IMR-90 (cell line): ENCODE data around the gene RUNX1. TPM values are rescaled to one million over a fixed set of nuclear protein-coding genes. Genes with fewer than 3 reads are reported as not detected.

ENCODE experiments used
- ATAC-seq: fragments of 200-7000 bp; cut with Tn5 transposase; 2 replicates; pipeline ENCODE4 v1.9.1; 2020; ENCODE audit warnings: low read depth, mild to moderate bottlenecking, moderate library complexity
- BruUV-seq: library from RNA; stranded (reverse); fragments of 400-500 nt; replicated peaks from 2 replicates; lab custom pipeline; 2021; lab: Mats Ljungman, UMichigan
- CTCF ChIA-PET: fragments of 300-600 bp; formaldehyde crosslinking; extraction: SDS; loops from one replicate; lab custom pipeline; 2021; ENCODE audit warnings: antibody characterized with exemption; lab: Yijun Ruan, JAX
- POLR2A ChIA-PET: fragments of 300-600 bp; sonication (Branson Sonifier 250); formaldehyde crosslinking; loops from one replicate; lab custom pipeline; 2022; ENCODE audit warnings: antibody characterized with exemption; ENCODE audit not compliant: unreplicated experiment; lab: Charles Lee
- DNase-seq: peaks from one replicate; pipeline ENCODE4 v3.0.0; 2013
- H2AFZ ChIP-seq: replicated peaks from 2 replicates; pipeline ENCODE3; 2013; ENCODE audit warnings: low read length, mild to moderate bottlenecking; ENCODE audit not compliant: poor library complexity
- H2AK5ac ChIP-seq: 2 replicates; pipeline ENCODE4 v1.6.1; 2013; ENCODE audit warnings: low read depth, low read length, inconsistent platforms
- H2AK9ac ChIP-seq: replicated peaks from 2 replicates; pipeline ENCODE3; 2013; ENCODE audit warnings: mild to moderate bottlenecking, low read depth, low read length, moderate library complexity; ENCODE audit not compliant: poor library complexity
- H2BK120ac ChIP-seq: 2 replicates; pipeline ENCODE4 v1.6.1; 2013; ENCODE audit warnings: low read depth, low read length, inconsistent platforms
- H2BK15ac ChIP-seq: 3 replicates; pipeline ENCODE4 v1.6.1; 2013; ENCODE audit warnings: low read depth, low read length, inconsistent platforms
- H2BK20ac ChIP-seq: 2 replicates; pipeline ENCODE4 v1.6.1; 2013; ENCODE audit warnings: low read depth, mild to moderate bottlenecking, inconsistent platforms, low read length, moderate library complexity
- H2BK5ac ChIP-seq: 2 replicates; pipeline ENCODE4 v1.6.1; 2013; ENCODE audit warnings: mild to moderate bottlenecking, low read depth, low read length, inconsistent platforms; ENCODE audit not compliant: poor library complexity, severe bottlenecking
- H3K14ac ChIP-seq: replicated peaks from 2 replicates; pipeline ENCODE4 v1.6.1; 2013; ENCODE audit warnings: low read depth, low read length, inconsistent platforms
- H3K18ac ChIP-seq: 2 replicates; pipeline ENCODE4 v1.6.1; 2013; ENCODE audit warnings: low read depth, low read length, control low read depth
- H3K23ac ChIP-seq: 2 replicates; pipeline ENCODE4 v1.6.1; 2013; ENCODE audit warnings: low read depth, low read length, inconsistent platforms
- H3K27ac ChIP-seq: 2 replicates; pipeline ENCODE4 v1.5.1; 2013; ENCODE audit warnings: mild to moderate bottlenecking, control low read depth, low read length; ENCODE audit not compliant: insufficient read depth
- H3K27me3 ChIP-seq: 2 replicates; pipeline ENCODE4 v1.6.1; 2013; ENCODE audit warnings: low read length; ENCODE audit not compliant: control insufficient read depth, insufficient read depth
- H3K36me3 ChIP-seq: 2 replicates; pipeline ENCODE4 v1.6.1; 2013; ENCODE audit warnings: low read length, mixed read lengths; ENCODE audit not compliant: control insufficient read depth, insufficient read depth
- H3K4ac ChIP-seq: 2 replicates; pipeline ENCODE4 v1.6.1; 2013; ENCODE audit warnings: low read depth, low read length, inconsistent platforms
- H3K4me1 ChIP-seq: 2 replicates; pipeline ENCODE4 v1.6.1; 2013; ENCODE audit warnings: low read length, mixed read lengths; ENCODE audit not compliant: control insufficient read depth, insufficient read depth
- H3K4me2 ChIP-seq: 2 replicates; pipeline ENCODE4 v1.6.1; 2013; ENCODE audit warnings: low read depth, mild to moderate bottlenecking, control low read depth, low read length, moderate library complexity
- H3K4me3 ChIP-seq: 2 replicates; pipeline ENCODE4 v1.5.1; 2013; ENCODE audit warnings: low read depth, mild to moderate bottlenecking, control low read depth, low read length, moderate library complexity; ENCODE audit not compliant: insufficient read depth
- H3K56ac ChIP-seq: 2 replicates; pipeline ENCODE4 v1.6.1; 2013; ENCODE audit warnings: low read length, inconsistent platforms; ENCODE audit not compliant: insufficient read depth; ENCODE audit errors: extremely low read depth
- H3K79me1 ChIP-seq, 2 experiments: 2 replicates each; pipeline ENCODE4 v1.6.1; 2013; ENCODE audit warnings: low read length in 2 of 2, inconsistent platforms in 1 of 2, low read depth in 1 of 2
- H3K9ac ChIP-seq: 2 replicates; pipeline ENCODE4 v1.6.1; 2013; ENCODE audit warnings: low read depth, low read length, control low read depth
- H3K9me1 ChIP-seq: 2 replicates; pipeline ENCODE4 v1.6.1; 2013; ENCODE audit warnings: low read length, inconsistent platforms; ENCODE audit not compliant: insufficient read depth
- H3K9me3 ChIP-seq: 2 replicates; pipeline ENCODE4 v1.6.1; 2013; ENCODE audit warnings: low read length; ENCODE audit not compliant: control insufficient read depth, insufficient read depth
- H4K20me1 ChIP-seq: 2 replicates; pipeline ENCODE4 v1.6.1; 2013; ENCODE audit warnings: low read length, inconsistent platforms; ENCODE audit not compliant: insufficient read depth
- H4K5ac ChIP-seq: 2 replicates; pipeline ENCODE4 v1.6.1; 2013; ENCODE audit warnings: mild to moderate bottlenecking, low read depth, low read length, control low read depth
- H4K8ac ChIP-seq, 2 experiments: 2 replicates each; pipeline ENCODE4 v1.6.1; 2013; ENCODE audit warnings: low read depth in 2 of 2, low read length in 2 of 2, control low read depth in 1 of 2, inconsistent platforms in 1 of 2
- H4K91ac ChIP-seq: 2 replicates; pipeline ENCODE4 v1.6.1; 2013; ENCODE audit warnings: low read depth, low read length, inconsistent platforms; ENCODE audit not compliant: insufficient read depth
- CHD1 ChIP-seq: IDR thresholded peaks from 2 replicates; pipeline ENCODE4 v1.6.1; 2012; ENCODE audit warnings: low read depth, low read length, improper control_type of control experiment
- ELK1 ChIP-seq: fragments of 150-350 bp; IDR thresholded peaks from 2 replicates; pipeline ENCODE4 v1.6.1; 2016; ENCODE audit warnings: low read depth, mild to moderate bottlenecking, low read length, moderate library complexity, borderline replicate concordance
- FOS ChIP-seq: fragments of 150-350 bp; IDR thresholded peaks from 2 replicates; pipeline ENCODE4 v1.6.1; 2016; ENCODE audit warnings: low read depth, low read length
- RCOR1 ChIP-seq: IDR thresholded peaks from 2 replicates; pipeline ENCODE4 v1.6.1; 2012; ENCODE audit warnings: mild to moderate bottlenecking, low read length, improper control_type of control experiment; ENCODE audit not compliant: insufficient replicate concordance
- RFX5 ChIP-seq: IDR thresholded peaks from 2 replicates; pipeline ENCODE4 v1.8.0; 2012; ENCODE audit warnings: low read depth, mild to moderate bottlenecking, low read length, moderate library complexity
- SMC3 ChIP-seq: fragments of 150-350 bp; IDR thresholded peaks from 2 replicates; pipeline ENCODE4 v1.6.1; 2016; ENCODE audit warnings: low read depth, mild to moderate bottlenecking, antibody characterized with exemption, low read length, moderate library complexity
- USF2 ChIP-seq: fragments of 150-350 bp; IDR thresholded peaks from 2 replicates; pipeline ENCODE4 v1.6.1; 2017; ENCODE audit warnings: mild to moderate bottlenecking, antibody characterized with exemption, low read length, low read depth
- WGBS, 2 experiments: methylation state at CpG; one replicate each; pipeline versions ENCODE4 v1.1.5 to v1.1.7; 2013; ENCODE audit warnings: missing lambda C conversion rate in 2 of 2; ENCODE audit not compliant: insufficient read length in 1 of 2; ENCODE audit errors: extremely low coverage in 2 of 2; 5-methylcytosine and 5-hydroxymethylcytosine counted together
- dilution Hi-C: fragments of 300-500 bp; cut with HindIII; formaldehyde crosslinking; loops from one replicate; pipeline ENCODE4 v1.14.3; 2018; ENCODE audit warnings: low sequenced_read_pairs; ENCODE audit not compliant: unreplicated experiment
- in situ Hi-C: fragments of 300-500 bp; cut with MboI; formaldehyde crosslinking; loops from 3 replicates; pipeline ENCODE4 v1.14.3; 2019; ENCODE audit warnings: low sequenced_read_pairs, inconsistent platforms, mixed read lengths
- intact Hi-C: fragments of 100-400 bp; cut with micrococcal nuclease; formaldehyde crosslinking; loops from 2 replicates; pipeline ENCODE4 v1.10.0; 2022
- polyA plus RNA-seq, 3 experiments: library from polyadenylated mRNA; depleted of rRNA; stranded (reverse); fragments of >200 nt; gene quantifications; 2 replicates each; pipeline ENCODE4 v1.2.3, GENCODE V29; 2012; ENCODE audit warnings: low replicate concordance in 1 of 3
- total RNA-seq: library from RNA; depleted of rRNA; stranded (reverse); fragments of >200 nt; gene quantifications from 2 replicates; pipeline ENCODE4 v1.2.3, GENCODE V29; 2012

RUNX1 gene
- total and polyA plus RNA-seq, 2 of the 4 experiments (the other 2 are of a cell fraction), result 34.5 to 56.5 TPM

GRCh38 chr21:35025206-35026152 lies 23.6 kb downstream of the RUNX1 start:
- dilution Hi-C loops, result no loop called here
- Histone ChIP-seq H3K4me2 (no peak overlapping the region), H2BK120ac (peak overlapping the region; percentile 36), H2AK5ac (peak overlapping the region; percentile 38; the same call in 1 of the 2 replicates), H3K4me1 (no peaks in the 10 kb centered on the region), H3K56ac (no peak overlapping the region), H3K18ac (no peak overlapping the region), H3K4ac (peak overlapping the region; percentile 24; the same call in 1 of the 2 replicates), H3K27me3 (no peaks in the 10 kb centered on the region), H2BK20ac (peak overlapping the region; percentile 12; the same call in 1 of the 2 replicates), H2BK5ac (no peak overlapping the region), H3K79me1 (0 out of 4 replicates have a peak, but pooled peaks cover 0 to 16% of the 10 kb centered on the region in 2 experiments), H2BK15ac (no peak overlapping the region), H3K4me3 (no peak overlapping the region), H4K8ac (no peak overlapping the region), H3K9ac (no peak overlapping the region), H2AFZ (peak overlapping the region; percentile 48), H3K9me1 (0 out of 2 replicates have a peak, but pooled peaks cover under 1% of the 10 kb centered on the region), H3K27ac (no peak overlapping the region), H3K14ac (peak overlapping the region; percentile 19; the same call in 1 of the 2 replicates), H3K23ac (no peak overlapping the region), H4K91ac (no peak overlapping the region), H3K9me3 (no peaks in the 10 kb centered on the region), H4K20me1 (no peaks in the 10 kb centered on the region), H3K36me3 (no peaks in the 10 kb centered on the region), H4K5ac (no peak overlapping the region), H2AK9ac (no peak overlapping the region)
- in situ Hi-C loops, result no loop called here
- CTCF ChIA-PET, result no interaction called here
- TF ChIP-seq USF2 (no peak), SMC3 (no peak), ELK1 (no peak), CHD1 (no peak), FOS (no peak), RFX5 (no peak), RCOR1 (no peak)
- intact Hi-C loops, result no loop called here
- POLR2A ChIA-PET, result interaction anchor here (0.5 kb wide), 1 partner anchor 30 kb away, joined by 5 read pairs; no protein-coding TSS in a partner anchor
- BruUV-seq, result no TSS peak
- 82% methylated on average over 2 of the region's 12 CpGs; no CpG with 5 or more reads in 1 of the 2 experiments for WGBS, 2 experiments
- no peak for DNase-seq
- no peak for ATAC-seq
